Epithelial cell of prostate (primary cell): ENCODE measurements around the gene AFAP1L2.

ENCODE experiments used
- DNase-seq: peaks from one replicate; pipeline ENCODE4 v3.0.0-alpha.2; 2011; ENCODE audit warnings: low read depth, low spot score
- H3K27ac ChIP-seq: fragments of 450-650 bp; 2 replicates; pipeline ENCODE4 v1.5.1; 2017; ENCODE audit warnings: mild to moderate bottlenecking

Gene AFAP1L2

GRCh38 chr10:114412907-114413797, 8.8 kb upstream of the AFAP1L2 start:
- DNase-seq, result peak; percentile 79
- H3K27ac ChIP-seq, result peak overlapping the region; percentile 77

DNA sequence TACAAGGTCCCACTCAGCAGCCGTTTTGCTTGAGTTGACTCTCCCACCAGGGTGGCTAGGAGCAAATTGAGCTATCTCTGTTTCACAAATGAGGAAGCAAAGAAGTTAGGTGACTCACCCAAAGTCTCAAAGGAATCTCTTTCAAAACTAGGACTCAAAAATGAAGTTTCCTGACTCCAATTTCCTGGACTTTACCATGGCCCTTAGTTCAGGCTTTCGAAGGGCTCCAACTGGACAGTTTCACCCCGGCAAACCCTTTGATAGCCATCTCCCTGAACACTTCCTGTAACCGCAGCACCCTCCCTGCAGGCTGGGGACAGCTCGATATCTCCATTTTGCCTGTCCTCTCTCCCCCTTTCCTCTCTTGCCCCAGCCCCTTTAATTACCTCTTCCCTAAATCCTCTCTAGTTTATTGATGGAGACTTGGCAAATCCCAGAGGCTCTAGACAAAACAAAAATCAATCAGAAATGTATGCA, 4.7 kb upstream of the AFAP1L2 start:
- no peak overlapping the region for H3K27ac ChIP-seq
- DNase-seq, result no peak

DNA sequence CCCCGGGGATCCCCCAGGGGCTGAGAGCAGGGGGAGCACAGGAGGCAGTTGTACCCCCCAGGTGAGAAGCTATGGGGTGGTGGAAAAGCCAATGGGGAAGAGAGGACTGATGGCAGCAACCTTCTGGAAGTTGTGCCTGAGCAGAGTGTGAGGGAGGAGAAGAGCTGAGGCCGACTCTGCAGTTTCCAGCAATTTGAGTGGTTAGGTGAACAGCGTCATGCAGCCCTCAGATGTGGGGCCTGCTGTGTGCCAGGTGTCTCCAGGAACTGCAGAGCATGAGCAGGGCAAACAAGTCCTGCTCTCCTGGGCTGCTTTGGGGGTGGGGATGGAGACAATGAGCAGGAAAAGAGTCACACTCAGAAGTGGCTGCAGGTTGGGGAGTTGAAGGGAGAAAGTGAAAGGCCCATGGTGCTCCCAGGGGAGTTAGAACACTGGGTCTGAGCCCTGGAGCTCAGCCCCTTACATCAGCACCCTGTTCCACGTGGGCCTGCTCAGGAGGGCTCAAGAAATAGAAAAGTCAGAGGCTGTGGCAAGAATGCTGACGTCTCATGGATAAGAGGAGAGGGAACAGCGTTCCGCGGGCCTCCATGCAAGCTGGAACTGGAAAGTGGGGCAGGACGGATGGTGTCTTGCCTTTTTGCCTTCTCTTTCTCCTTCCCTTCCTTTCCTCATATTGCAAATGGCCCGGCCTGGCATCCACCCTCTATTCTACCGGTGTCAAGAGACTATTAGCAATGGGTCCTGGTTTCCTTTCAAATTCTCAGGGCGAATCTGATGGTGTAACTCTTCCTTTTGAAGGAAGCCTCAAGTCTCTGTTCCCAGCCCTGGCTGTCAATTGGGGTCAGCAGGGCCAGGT, 4.0 kb upstream of the AFAP1L2 start:
- DNase-seq, result no peak
- H3K27ac ChIP-seq, result no peak overlapping the region

DNA sequence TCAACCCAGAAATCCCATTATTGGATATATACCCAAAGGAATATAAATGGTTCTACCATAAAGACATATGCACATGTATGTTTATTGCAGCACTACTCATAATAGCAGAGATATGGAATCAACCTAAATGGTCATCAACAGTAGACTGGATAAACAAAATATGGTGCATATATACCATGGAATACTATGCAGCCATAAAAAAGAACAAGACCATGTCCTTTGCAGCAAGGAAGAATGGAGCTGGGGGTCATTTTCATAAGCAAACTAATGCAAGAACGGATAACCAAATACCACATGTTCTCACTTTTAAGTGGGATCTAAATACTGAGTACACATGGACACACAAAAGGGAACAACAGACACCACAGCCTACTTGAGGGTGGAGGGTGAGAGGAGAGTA, 2.2 kb upstream of the AFAP1L2 start:
- no peak overlapping the region for H3K27ac ChIP-seq
- DNase-seq, result no peak

GRCh38 chr10:114405011-114405350, 679 bp upstream of the AFAP1L2 start:
- peak overlapping the region; percentile 79 for H3K27ac ChIP-seq
- DNase-seq, result no peak

GRCh38 chr10:114403541-114404161, 651 bp downstream of the AFAP1L2 start:
- no peak for DNase-seq
- peak overlapping the region; percentile 79 for H3K27ac ChIP-seq

- peak overlapping the region; percentile 79 for H3K27ac ChIP-seq
- DNase-seq, result no peak
These were observed 1.3 kb downstream of the AFAP1L2 start for GRCh38 chr10:114402871-114403540.

DNA sequence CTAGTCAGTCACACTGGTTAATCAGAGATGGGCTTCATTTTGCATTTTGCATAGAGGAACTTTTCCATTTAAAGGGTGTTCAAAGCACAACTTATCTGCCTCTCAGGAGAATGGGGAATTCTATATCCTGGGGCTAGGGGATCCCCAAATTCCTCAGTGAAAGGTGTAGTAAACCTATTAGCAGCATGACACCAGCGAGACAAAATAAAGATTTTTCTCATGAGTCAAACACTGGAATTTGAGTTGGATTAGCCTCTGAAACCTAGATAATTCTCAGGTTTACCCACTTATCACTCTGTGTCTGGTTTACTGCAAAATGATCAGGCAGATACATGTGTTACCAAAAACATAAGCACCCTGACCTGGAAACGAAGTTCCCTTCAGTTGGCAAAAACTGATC, 2.1 kb downstream of the AFAP1L2 start:
- H3K27ac ChIP-seq, result no peak overlapping the region
- DNase-seq, result no peak

DNA sequence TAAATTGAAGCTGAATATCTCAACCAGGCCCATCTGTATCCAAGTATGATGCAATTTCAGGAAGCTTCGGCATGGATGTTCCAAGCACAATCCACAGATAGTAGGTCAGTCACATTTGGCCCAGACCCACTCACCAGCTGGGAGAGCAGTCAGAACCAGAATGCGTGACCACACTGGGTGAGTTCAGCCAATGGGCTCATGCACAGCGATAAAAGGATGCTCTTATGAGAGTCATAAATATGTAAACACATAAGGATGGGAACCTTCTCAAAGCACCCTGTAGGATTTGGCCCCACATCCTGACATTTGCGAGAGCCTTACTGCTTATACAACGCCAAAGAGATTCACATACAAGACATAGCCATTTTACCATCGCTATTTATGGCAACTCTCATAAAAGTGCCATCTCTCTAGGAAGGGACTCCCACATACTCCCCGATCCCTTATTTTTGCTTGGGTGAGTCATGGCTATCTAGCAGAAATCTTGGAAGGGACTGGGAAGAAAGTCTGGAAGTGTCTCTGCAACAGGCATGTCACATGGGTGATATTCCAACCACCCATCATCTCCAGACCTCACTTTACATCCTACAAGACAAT, 3.0 kb downstream of the AFAP1L2 start:
- H3K27ac ChIP-seq, result no peak overlapping the region
- DNase-seq, result no peak

DNA sequence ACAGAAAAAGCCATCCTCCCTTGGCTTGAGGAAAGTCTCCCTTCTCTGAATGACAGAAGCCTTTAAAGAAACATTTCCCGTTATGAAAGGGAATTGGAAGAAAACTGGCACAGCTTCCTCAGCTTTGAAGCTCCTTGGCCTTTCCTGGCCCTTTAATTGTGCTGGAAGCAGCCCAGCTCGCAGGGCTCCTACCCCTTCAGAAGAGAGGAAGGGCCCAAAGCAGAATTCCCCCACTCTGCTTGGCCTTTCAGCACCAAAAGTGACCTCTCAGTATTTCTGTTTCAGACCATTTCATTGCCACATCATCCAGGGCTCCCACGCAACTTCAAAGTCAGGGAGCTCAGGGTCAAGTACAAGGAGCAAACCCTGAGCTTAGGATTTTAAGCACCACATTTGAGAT, 4.2 kb downstream of the AFAP1L2 start:
- no peak overlapping the region for H3K27ac ChIP-seq
- DNase-seq, result no peak

DNA sequence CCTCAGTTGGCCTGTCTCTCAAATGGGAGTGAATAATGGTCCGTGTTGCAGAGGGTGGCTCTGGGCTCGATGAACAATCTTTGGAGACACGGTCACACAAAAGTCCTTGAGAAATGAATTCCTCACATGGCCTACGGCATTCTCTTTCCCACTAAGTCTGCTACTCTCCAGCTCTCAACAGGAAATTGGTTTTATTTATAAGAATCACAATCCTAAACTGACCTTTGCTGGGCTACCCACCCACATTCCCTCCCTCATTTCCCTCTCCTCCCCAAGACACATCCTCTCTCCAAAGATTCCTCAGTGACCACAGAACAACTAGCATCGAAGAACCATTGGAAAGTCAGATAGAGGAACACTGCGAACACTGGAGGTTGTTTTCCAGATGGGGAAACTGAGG, 4.7 kb downstream of the AFAP1L2 start:
- DNase-seq, result no peak
- H3K27ac ChIP-seq, result no peak overlapping the region

- no peak overlapping the region for H3K27ac ChIP-seq
These were observed 5.5 kb downstream of the AFAP1L2 start for GRCh38 chr10:114398587-114399331.

DNA sequence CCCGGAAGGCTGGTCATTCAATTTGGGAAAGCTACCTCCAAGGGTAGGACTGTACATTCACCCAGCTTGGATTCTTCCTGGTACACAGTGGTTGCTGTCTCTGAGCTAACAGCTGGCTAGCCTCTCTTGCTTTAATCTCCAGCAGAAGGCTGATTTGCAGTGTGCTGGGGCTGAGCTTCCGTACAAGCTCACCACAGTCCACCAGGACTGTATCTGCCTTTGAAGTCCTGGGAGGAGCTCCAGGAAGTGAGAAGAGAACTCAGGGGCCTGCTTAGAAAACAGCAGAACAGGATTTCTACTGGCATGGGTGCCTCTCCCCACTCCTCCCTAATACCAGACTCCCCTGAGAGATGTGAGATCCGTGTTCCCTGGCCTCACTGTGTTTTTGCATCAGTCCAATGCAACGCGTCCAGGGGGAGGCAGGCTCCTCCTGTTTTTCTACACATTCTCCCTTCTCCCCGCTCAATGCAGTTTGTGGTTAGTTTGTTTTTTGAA, 6.6 kb downstream of the AFAP1L2 start:
- no peak for DNase-seq
- no peak overlapping the region for H3K27ac ChIP-seq

More at GRCh38 chr10:114398587-114399331, 5.5 kb downstream of the AFAP1L2 start:
- DNase-seq, result no peak

- no peak overlapping the region for H3K27ac ChIP-seq
- DNase-seq, result no peak
These were observed 7.8 kb downstream of the AFAP1L2 start for GRCh38 chr10:114396464-114396863.

DNA sequence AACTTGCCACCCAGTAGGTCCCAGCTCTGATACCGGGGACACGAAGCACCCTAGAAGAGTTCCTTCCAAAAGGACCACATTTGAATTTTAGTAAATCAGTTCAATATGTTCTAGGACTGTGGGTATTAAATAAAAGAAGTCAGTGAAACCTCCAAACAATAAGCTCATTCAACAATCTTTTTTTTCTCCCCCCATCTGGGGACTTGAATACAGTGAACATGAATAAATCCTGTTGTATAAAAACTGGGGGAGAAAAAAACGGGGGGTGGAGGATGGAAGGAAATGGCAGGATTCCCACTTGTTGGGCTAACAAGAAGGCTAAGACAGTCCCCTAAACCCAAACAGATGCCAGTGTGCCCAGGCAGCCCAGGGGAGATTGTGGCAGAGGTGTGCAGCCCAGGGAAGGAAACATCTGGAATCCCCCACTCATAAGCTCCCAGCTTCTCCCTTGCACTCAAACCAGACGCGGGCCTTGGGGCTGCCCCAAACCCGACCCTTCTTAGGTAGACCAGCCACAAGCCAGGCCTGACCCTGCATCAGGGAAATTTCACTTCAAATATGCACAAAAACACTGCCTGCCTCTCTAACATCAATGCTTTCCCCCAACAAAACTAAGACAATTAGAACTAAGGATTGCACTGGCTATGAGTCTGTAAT, 8.8 kb downstream of the AFAP1L2 start:
- DNase-seq, result no peak

DNA sequence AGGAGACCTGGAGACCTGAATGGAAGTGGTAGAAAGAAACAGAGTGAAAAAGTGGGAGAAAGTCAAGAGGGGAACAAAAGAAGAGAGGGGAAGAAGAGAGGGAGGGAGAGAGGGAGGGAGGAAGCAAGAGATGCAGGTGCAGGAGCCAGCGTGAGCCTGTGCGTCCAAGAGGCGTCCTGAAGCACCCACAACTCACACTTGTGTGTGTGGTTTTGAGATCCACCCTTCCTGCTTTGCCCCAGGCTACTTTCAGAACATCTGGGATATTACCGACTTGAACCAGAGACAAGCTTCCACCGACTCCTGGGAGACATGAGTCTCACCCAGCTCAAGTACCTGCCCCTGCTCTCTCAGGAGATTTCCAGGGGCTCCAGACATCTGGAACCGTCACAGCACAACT, 9.8 kb downstream of the AFAP1L2 start:
- H3K27ac ChIP-seq, result no peak overlapping the region
- DNase-seq, result no peak

More for the DNA sequence above, 8.8 kb downstream of the AFAP1L2 start:
- no peak overlapping the region for H3K27ac ChIP-seq

GRCh38 chr10:114393886-114394285, 10.4 kb downstream of the AFAP1L2 start:
- DNase-seq, result no peak
- H3K27ac ChIP-seq, result no peak overlapping the region

DNA sequence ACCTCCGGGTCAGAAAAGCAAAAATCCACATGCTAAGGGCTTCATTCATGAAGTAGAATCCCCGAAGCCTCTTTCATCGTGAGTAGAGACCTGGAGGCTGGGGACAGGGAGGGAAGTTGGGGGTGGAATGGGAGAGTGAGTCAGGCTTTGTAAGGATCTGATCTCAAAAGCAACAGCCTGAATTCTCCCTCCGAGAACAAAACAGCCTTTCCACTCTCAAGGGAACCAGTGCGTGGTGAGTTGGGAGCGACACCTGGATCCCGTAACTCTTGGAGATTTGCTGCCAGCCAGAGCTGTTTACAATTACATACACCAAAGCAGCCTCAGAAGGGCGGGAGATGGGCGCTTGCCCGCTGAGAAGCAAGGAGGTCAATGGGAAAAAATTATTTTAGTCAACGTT, 10.8 kb downstream of the AFAP1L2 start:
- no peak overlapping the region for H3K27ac ChIP-seq
- no peak for DNase-seq
